Liver (tissue), 3 donors: ENCODE measurements around the gene IGHMBP2.

Source experiments
- GABPA ChIP-seq, 2 donors: IDR thresholded peaks in 1 of 2; conservative IDR thresholded peaks in 1 of 2; 2 replicates each; pipeline ENCODE4 v1.6.1; 2016; ENCODE audit warnings: antibody characterized with exemption in 2 of 2, mild to moderate bottlenecking in 1 of 2, moderate library complexity in 1 of 2
- REST ChIP-seq: IDR thresholded peaks from 2 replicates; pipeline ENCODE4 v1.6.1; 2016; ENCODE audit warnings: antibody characterized with exemption, mild to moderate bottlenecking
- RXRA ChIP-seq, 2 donors: IDR thresholded peaks; 2 replicates each; pipeline ENCODE4 v1.6.1; 2017 to 2018; ENCODE audit warnings: antibody characterized with exemption in 2 of 2, mild to moderate bottlenecking in 1 of 2
- TF ChIP-seq, protein P1 (sequence below): fragments of 150-350 bp; IDR thresholded peaks from 2 replicates; pipeline ENCODE4 v1.5.1; 2017; ENCODE audit warnings: improper control_type of control experiment, low read depth, low read length; ENCODE audit not compliant: missing input control
- TF ChIP-seq, protein P2 (sequence below): IDR thresholded peaks from 2 replicates; pipeline ENCODE4 v1.6.1; 2016; ENCODE audit warnings: antibody characterized with exemption
- donor health status: healthy.
- donor health status: healthy.

DNA sequence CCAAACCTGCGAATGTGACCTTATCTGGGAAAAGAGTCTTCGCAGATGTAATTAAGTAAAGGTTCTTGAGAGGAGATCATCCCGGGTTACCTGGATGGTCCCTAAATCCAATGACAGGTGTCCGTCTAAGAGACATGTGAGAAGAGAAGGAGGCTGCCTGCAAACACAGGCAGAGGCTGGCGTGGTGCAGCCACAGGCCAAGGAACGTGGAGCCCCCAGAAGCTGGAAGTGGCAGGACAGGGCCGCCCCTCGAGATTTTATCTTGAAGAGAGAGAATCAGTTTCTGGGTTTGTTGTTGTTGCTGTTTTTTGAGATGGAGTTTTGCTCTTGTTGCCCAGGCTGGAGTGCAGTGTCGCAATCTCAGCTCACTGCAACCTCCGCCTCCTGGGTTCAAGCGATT is 43.5 kb downstream of the IGHMBP2 start:
- TF ChIP-seq RXRA (IDR thresholded peaks at IDR 0.05) (no peak), GABPA (IDR thresholded peaks at IDR 0.05 in 1 of 2, conservative IDR thresholded peaks at IDR 0.05 in 1 of 2) (no peak), REST (no peak)
- TF ChIP-seq, protein P1, sequence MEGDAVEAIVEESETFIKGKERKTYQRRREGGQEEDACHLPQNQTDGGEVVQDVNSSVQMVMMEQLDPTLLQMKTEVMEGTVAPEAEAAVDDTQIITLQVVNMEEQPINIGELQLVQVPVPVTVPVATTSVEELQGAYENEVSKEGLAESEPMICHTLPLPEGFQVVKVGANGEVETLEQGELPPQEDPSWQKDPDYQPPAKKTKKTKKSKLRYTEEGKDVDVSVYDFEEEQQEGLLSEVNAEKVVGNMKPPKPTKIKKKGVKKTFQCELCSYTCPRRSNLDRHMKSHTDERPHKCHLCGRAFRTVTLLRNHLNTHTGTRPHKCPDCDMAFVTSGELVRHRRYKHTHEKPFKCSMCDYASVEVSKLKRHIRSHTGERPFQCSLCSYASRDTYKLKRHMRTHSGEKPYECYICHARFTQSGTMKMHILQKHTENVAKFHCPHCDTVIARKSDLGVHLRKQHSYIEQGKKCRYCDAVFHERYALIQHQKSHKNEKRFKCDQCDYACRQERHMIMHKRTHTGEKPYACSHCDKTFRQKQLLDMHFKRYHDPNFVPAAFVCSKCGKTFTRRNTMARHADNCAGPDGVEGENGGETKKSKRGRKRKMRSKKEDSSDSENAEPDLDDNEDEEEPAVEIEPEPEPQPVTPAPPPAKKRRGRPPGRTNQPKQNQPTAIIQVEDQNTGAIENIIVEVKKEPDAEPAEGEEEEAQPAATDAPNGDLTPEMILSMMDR = no peak
- TF ChIP-seq, protein P2, sequence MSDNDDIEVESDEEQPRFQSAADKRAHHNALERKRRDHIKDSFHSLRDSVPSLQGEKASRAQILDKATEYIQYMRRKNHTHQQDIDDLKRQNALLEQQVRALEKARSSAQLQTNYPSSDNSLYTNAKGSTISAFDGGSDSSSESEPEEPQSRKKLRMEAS = no peak
